Measurements from ENCODE around the gene RFXAP. TPM values are rescaled to one million over a fixed set of nuclear protein-coding genes. Genes with fewer than 3 reads are reported as not detected.

RFXAP gene
- total RNA-seq, 1 donor from 2014 or later: 5.9 TPM

DNA sequence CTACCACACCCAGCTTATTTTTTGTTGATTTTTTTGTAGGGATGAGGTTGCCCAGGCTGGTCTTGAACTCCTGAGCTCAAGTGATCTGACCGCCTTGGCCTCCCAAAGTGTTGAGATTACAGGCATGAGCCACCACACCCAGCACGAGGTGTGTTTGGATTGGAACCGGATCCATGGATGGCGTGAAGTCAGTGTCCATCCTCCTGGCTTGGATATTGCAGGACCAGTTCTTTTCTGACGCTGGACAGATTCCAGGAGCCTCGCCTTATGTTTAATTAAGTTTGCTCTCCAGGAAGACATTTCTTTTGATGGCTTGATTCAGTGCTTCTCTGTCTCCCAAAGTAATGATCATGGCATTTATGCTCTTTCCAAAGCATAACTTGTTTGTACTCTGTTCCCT is 14.4 kb upstream of the RFXAP start:
- Histone ChIP-seq H3K27me3 (no peaks in the 10 kb centered on the region), H3K27ac (no peak overlapping the region), H3K4me3 (no peak overlapping the region), H3K4me1 (no peaks in the 10 kb centered on the region), H3K9me3 (no peaks in the 10 kb centered on the region), H3K36me3 (no peaks in the 10 kb centered on the region)
- no peak for TF ChIP-seq CTCF (IDR thresholded peaks at IDR 0.05)
- intact Hi-C loops (cut with DNase I): no loop called here
- DNase-seq (ENCODE audit: low spot score in 2 of 2): no peak

DNA sequence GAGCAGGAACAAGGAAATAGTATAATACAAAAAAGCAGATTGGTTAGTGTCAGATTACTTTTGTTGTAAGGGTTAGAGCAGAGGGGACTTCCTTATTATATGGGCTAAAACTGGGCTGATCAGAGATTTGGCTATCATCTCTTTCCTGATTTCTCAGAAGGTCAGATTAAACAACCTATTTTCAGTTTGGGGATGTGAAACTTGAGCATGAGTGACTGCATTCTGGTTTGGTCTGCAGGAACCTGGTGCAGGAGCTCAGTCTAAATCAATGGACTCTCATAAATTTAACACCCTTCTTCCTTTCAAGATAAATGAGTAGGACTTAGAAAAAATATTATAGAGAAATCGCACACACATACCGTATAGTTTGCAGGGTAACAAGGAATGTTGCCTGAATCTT is 12.9 kb upstream of the RFXAP start:
- DNase-seq (ENCODE audit: low spot score in 2 of 2): no peak
- no peaks in the 10 kb centered on the region for H3K9me3 ChIP-seq
- H3K27ac ChIP-seq: no peak overlapping the region
- H3K4me1 ChIP-seq: no peaks in the 10 kb centered on the region
- intact Hi-C loops (cut with DNase I): no loop called here
- H3K36me3 ChIP-seq: no peaks in the 10 kb centered on the region
- no peaks in the 10 kb centered on the region for H3K27me3 ChIP-seq
- TF ChIP-seq CTCF (IDR thresholded peaks at IDR 0.05): no peak
- no peak overlapping the region for H3K4me3 ChIP-seq

GRCh38 chr13:36807616-36808015 is 11.4 kb upstream of the RFXAP start:
- Histone ChIP-seq H3K9me3 (no peaks in the 10 kb centered on the region), H3K36me3 (no peaks in the 10 kb centered on the region), H3K4me1 (no peaks in the 10 kb centered on the region), H3K4me3 (no peak overlapping the region), H3K27ac (no peak overlapping the region), H3K27me3 (no peaks in the 10 kb centered on the region)
- intact Hi-C loops (cut with DNase I): no loop called here
- DNase-seq (ENCODE audit: low spot score in 2 of 2): no peak
- no peak for TF ChIP-seq CTCF (IDR thresholded peaks at IDR 0.05)

- Histone ChIP-seq H3K4me1 (no peaks in the 10 kb centered on the region), H3K4me3 (no peak overlapping the region), H3K36me3 (no peaks in the 10 kb centered on the region), H3K27me3 (no peaks in the 10 kb centered on the region), H3K9me3 (no peaks in the 10 kb centered on the region), H3K27ac (no peak overlapping the region)
- intact Hi-C loops (cut with DNase I): no loop called here
- TF ChIP-seq CTCF (IDR thresholded peaks at IDR 0.05): no peak
- no peak for DNase-seq (ENCODE audit: low spot score in 2 of 2)
Observed at GRCh38 chr13:36813225-36813624, 5.8 kb upstream of the RFXAP start.

- no peak for TF ChIP-seq CTCF (IDR thresholded peaks at IDR 0.05)
- no peak for DNase-seq (ENCODE audit: low spot score in 2 of 2)
- no peaks in the 10 kb centered on the region for H3K36me3 ChIP-seq
- intact Hi-C loops (cut with DNase I): no loop called here
- no peak overlapping the region for H3K27ac ChIP-seq
- no peaks in the 10 kb centered on the region for H3K27me3 ChIP-seq
- no peaks in the 10 kb centered on the region for H3K4me1 ChIP-seq
- no peaks in the 10 kb centered on the region for H3K9me3 ChIP-seq
- no peak overlapping the region for H3K4me3 ChIP-seq
Observed at GRCh38 chr13:36814465-36814864, 4.6 kb upstream of the RFXAP start.

DNA sequence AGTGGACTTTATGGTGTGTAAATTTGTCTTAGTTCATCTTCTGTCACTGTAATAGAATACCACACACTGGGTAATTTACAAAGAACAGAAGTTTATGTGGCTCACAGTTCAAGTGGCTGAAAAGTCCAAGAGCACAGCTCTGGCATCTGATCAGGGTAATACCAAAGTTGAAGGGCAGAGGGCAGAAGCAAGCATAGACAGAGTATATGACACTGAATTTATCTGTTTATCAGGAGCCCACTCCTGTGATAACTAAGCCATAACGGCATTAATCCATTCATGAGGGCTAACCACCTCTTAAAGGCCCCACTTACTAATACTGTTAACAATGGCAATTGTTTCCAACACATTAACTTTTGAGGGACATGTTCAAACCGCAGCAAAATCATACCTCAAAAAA is 4.0 kb upstream of the RFXAP start:
- no peak overlapping the region for H3K27ac ChIP-seq
- intact Hi-C loops (cut with DNase I): no loop called here
- H3K4me3 ChIP-seq: no peak overlapping the region
- no peaks in the 10 kb centered on the region for H3K36me3 ChIP-seq
- no peaks in the 10 kb centered on the region for H3K9me3 ChIP-seq
- no peaks in the 10 kb centered on the region for H3K4me1 ChIP-seq
- H3K27me3 ChIP-seq: no peaks in the 10 kb centered on the region
- DNase-seq (ENCODE audit: low spot score in 2 of 2): no peak
- peak in 1 of 3 experiments; percentile 8 for TF ChIP-seq CTCF (IDR thresholded peaks at IDR 0.05)
